VCaP (cell line): ENCODE measurements around the gene MYO9A.
"Not testable (repeated sequence)": the region's sequence is repeated elsewhere in the genome, so short reads cannot be mapped to it uniquely, and the experiment has no call there.

Experiments used
- H3K27ac ChIP-seq: fragments of 450-650 bp; 2 replicates; pipeline ENCODE4 v1.5.1; 2017
- CTCF ChIP-seq: fragments of 450-650 bp; conservative IDR thresholded peaks from 2 replicates; pipeline ENCODE4 v1.5.1; 2017; ENCODE audit warnings: mild to moderate bottlenecking, moderate library complexity

The MYO9A gene

GRCh38 chr15:71889947-71890346 is 228.0 kb downstream of the MYO9A start:
- no peak overlapping the region for H3K27ac ChIP-seq
- no peak for TF ChIP-seq CTCF

GRCh38 chr15:71889385-71889784 is 228.6 kb downstream of the MYO9A start:
- H3K27ac ChIP-seq: no peak overlapping the region
- TF ChIP-seq CTCF: no peak

GRCh38 chr15:71888797-71889196 is 229.2 kb downstream of the MYO9A start:
- no peak for TF ChIP-seq CTCF
- no peak overlapping the region for H3K27ac ChIP-seq

- TF ChIP-seq CTCF: no peak
- no peak overlapping the region for H3K27ac ChIP-seq
These were observed 232.6 kb downstream of the MYO9A start for GRCh38 chr15:71885390-71885789.

- H3K27ac ChIP-seq: no peak overlapping the region
- TF ChIP-seq CTCF: no peak
These were observed 234.5 kb downstream of the MYO9A start for GRCh38 chr15:71883447-71883846.

- TF ChIP-seq CTCF: no peak
These were observed 237.7 kb downstream of the MYO9A start for GRCh38 chr15:71880276-71880675.

GRCh38 chr15:71874245-71874644 is 243.7 kb downstream of the MYO9A start:
- H3K27ac ChIP-seq: no peak overlapping the region

More at GRCh38 chr15:71880276-71880675, 237.7 kb downstream of the MYO9A start:
- no peak overlapping the region for H3K27ac ChIP-seq

GRCh38 chr15:71858232-71858631 is 259.7 kb downstream of the MYO9A start:
- not testable (repeated sequence) for H3K27ac ChIP-seq

More at GRCh38 chr15:71874245-71874644, 243.7 kb downstream of the MYO9A start:
- TF ChIP-seq CTCF: no peak
